HUES48 (cell line): ENCODE data around the gene PLCD3.

Source experiments
- H3K27ac ChIP-seq: one replicate; pipeline ENCODE4 v1.7.0; 2013; ENCODE audit warnings: low read depth, low read length, inconsistent platforms
- H3K27me3 ChIP-seq: 2 replicates; pipeline ENCODE4 v1.6.1; 2013; ENCODE audit warnings: mild to moderate bottlenecking, low read length; ENCODE audit not compliant: control insufficient read depth, insufficient read depth
- H3K36me3 ChIP-seq: 2 replicates; pipeline ENCODE4 v1.6.1; 2013; ENCODE audit warnings: low read length; ENCODE audit not compliant: control insufficient read depth, insufficient read depth
- H3K4me1 ChIP-seq: 2 replicates; pipeline ENCODE4 v1.6.1; 2013; ENCODE audit warnings: mild to moderate bottlenecking, low read length; ENCODE audit not compliant: control insufficient read depth, insufficient read depth
- H3K4me3 ChIP-seq: 2 replicates; pipeline ENCODE4 v1.5.1; 2013; ENCODE audit warnings: mild to moderate bottlenecking, low read depth, low read length
- H3K9ac ChIP-seq: 2 replicates; pipeline ENCODE4 v1.6.1; 2013; ENCODE audit warnings: mild to moderate bottlenecking, low read depth, low read length, moderate library complexity
- H3K9me3 ChIP-seq: 2 replicates; pipeline ENCODE4 v1.6.1; 2013; ENCODE audit warnings: low read length; ENCODE audit not compliant: control insufficient read depth, insufficient read depth

PLCD3 gene, protein sequence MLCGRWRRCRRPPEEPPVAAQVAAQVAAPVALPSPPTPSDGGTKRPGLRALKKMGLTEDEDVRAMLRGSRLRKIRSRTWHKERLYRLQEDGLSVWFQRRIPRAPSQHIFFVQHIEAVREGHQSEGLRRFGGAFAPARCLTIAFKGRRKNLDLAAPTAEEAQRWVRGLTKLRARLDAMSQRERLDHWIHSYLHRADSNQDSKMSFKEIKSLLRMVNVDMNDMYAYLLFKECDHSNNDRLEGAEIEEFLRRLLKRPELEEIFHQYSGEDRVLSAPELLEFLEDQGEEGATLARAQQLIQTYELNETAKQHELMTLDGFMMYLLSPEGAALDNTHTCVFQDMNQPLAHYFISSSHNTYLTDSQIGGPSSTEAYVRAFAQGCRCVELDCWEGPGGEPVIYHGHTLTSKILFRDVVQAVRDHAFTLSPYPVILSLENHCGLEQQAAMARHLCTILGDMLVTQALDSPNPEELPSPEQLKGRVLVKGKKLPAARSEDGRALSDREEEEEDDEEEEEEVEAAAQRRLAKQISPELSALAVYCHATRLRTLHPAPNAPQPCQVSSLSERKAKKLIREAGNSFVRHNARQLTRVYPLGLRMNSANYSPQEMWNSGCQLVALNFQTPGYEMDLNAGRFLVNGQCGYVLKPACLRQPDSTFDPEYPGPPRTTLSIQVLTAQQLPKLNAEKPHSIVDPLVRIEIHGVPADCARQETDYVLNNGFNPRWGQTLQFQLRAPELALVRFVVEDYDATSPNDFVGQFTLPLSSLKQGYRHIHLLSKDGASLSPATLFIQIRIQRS

DNA sequence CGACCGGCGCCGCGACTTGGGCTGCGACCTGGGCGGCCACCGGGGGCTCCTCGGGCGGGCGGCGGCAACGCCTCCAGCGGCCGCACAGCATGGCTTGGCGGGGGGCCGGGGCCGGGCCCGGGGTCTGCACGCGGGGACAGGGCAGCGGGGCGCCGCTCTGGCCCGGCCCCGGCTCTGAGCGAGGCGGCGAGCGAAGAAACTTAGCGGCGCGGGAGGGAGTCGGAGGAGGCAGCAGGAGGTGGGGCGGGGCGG is at the start of gene PLCD3:
PLCD3 (minus strand) TSS at position 196 of the 252 bp plus-strand sequence; CDS start at position 91, 105 bp downstream.
- Histone ChIP-seq H3K27ac (peak within 1 kb of the TSS; percentile 71), H3K9ac (peak within 1 kb of the TSS; percentile 38; the same call in 1 of the 2 replicates), H3K9me3 (no peaks in the 10 kb centered on the region), H3K4me3 (peak within 1 kb of the TSS; percentile 78), H3K27me3 (no peaks in the 10 kb centered on the region; the same call in 1 of the 2 replicates), H3K36me3 (no peaks in the 10 kb centered on the region), H3K4me1 (peaks cover 21% of the 10 kb centered on the region; the same call in 1 of the 2 replicates)

DNA sequence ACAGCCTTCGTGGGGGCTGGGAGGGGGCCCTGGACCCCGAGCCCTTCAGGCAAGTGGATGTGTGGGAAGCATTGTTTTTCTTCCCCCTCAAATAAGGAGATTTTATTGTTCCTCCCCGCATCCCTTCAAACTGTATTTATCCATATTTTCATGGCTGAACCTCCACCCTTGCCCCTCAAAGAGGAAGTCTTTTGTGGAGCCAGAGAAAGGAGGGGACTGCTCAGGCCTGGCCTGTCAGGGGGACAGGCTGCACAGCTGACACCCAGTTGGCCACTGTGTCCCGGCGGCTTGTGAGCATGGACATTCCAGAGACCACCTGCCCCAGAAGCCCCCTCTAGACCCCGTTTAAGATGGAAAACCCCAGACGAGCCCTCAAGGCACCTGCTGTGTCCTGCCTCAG is 45.2 kb upstream of the PLCD3 start:
- no peak overlapping the region for H3K9ac ChIP-seq
- H3K4me1 ChIP-seq = peaks cover 6% of the 10 kb centered on the region
- H3K9me3 ChIP-seq = no peaks in the 10 kb centered on the region
- no peaks in the 10 kb centered on the region for H3K36me3 ChIP-seq
- H3K27ac ChIP-seq = no peak overlapping the region
- H3K27me3 ChIP-seq = no peaks in the 10 kb centered on the region
- H3K4me3 ChIP-seq = no peak overlapping the region

DNA sequence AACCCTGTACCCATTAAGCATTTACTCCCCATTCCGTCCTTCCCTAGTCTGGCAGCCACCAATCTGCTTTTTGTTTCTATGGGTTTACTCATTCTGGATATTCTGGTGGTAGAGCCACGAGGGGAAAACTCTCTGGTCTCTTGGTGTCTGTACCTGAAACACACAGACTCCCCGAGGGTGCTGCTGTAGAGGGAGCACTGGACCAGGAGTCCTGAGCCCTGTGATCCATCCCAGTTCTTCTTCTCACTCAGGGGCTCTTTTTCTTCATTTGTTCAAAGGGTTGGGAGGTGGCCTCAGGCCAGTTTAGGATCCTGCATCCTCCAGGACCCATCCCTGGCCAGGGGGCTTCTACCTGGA is 43.4 kb upstream of the PLCD3 start:
- Histone ChIP-seq H3K9ac (no peak overlapping the region), H3K27ac (no peak overlapping the region), H3K4me3 (no peak overlapping the region), H3K36me3 (no peaks in the 10 kb centered on the region), H3K27me3 (no peaks in the 10 kb centered on the region), H3K4me1 (peaks cover 23% of the 10 kb centered on the region), H3K9me3 (no peaks in the 10 kb centered on the region)

DNA sequence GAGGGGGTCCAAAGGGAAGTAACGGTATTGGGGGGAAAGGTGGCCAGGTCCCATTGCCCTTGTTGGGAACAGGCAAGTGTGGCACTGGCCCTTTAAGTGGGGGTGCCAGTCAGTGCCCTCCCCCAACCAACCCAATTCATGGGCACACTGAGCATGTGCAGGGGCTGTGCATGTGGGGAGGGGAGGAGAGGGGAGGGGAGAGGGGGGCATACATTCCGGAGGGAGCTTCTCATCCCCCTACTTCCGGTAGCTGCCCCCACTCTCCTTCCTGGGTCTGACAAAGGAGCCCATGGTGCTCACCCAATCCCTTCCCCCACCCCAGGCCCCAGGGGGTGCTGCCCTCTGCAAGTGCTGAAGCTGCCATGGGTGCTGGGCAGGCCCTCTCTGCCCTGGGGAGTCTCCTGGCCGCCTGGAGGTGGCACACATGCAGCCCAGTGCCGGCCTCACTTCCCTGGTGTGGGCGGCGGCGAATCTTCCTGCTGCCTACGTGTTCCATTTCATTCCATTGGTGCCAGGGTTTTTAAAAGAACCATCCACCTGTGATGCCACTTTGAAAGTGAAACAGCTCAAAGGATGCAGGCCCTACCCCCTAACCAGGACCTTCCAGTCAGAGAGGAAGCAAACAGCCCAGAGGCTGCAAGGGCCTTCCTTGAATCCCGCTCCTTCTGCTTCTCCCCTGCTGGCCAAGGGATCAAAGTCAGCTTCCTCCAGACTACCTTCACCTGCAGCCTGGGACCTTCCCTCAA is 40.4 kb upstream of the PLCD3 start:
- no peaks in the 10 kb centered on the region for H3K27me3 ChIP-seq
- H3K4me3 ChIP-seq = no peak overlapping the region
- H3K36me3 ChIP-seq = peaks cover 9% of the 10 kb centered on the region; the same call in 1 of the 2 replicates
- peak overlapping the region; percentile 53; the same call in 1 of the 2 replicates for H3K9ac ChIP-seq
- no peaks in the 10 kb centered on the region for H3K9me3 ChIP-seq
- peak overlapping the region; percentile 95 for H3K27ac ChIP-seq
- H3K4me1 ChIP-seq = peaks cover 27% of the 10 kb centered on the region

DNA sequence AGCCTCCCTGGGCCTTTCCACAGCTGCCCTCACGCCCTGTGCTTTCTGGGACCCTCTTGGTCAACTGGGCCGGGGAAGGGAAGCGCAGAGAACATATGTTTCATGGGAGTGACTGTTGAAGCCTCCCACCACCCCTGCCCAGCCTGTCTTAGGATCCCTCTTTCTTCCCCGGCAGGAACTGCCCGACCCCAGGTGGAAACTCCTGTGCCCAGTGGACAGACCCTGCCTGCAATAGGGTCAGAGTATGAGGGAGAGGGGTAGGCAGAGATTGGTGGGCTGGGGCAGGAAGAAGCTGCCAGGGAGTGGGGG is 39.9 kb upstream of the PLCD3 start:
- Histone ChIP-seq H3K9me3 (no peaks in the 10 kb centered on the region), H3K27ac (peak overlapping the region; percentile 95), H3K36me3 (peaks cover 9% of the 10 kb centered on the region; the same call in 1 of the 2 replicates), H3K27me3 (no peaks in the 10 kb centered on the region), H3K4me3 (no peak overlapping the region), H3K9ac (peak overlapping the region; percentile 51), H3K4me1 (peaks cover 27% of the 10 kb centered on the region)

DNA sequence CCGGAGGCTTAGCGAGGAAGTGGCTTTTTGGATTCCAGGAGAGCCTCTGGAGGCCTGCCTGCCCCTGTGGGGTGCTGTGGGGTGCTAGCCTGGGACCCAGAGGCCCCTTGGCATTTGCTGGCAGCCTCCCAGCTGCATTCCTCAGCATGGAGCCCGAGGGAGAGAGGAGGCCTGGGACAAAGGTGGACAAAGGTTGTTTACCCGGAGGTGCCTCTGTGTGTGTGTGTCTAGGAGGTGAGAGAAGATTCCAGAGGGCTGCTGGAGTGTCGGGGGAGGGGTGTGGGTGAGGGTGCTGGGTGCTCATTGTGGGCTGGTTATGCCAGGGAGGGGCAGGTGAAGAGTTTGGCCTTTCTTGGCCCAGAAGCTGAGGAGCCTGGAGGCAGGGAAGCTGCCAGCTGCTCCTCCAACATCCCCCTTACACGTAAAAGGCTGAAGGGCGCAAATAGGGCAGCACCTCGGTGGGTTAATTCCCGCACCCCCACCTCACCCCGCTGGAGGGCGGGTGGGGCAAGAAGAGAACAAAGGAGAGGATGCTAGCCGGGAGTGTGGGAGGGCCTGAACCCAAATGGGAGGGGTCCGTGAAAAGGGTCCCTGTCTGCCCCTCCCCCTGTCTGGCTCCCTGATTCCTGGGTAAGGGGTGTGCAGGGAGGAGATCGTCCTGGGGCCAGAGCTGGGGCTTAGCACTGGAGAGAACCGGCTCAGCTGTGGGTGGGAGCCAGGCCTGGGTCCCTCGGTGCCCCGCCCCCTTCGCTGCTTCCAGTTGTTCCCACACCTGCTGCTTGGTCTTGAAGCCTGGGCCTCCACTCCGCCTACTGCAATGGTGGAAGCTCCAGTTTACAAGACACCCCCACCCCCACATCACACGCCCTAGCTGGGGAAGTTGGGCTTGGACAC is 39.3 kb upstream of the PLCD3 start:
- H3K4me3 ChIP-seq = no peak overlapping the region
- H3K36me3 ChIP-seq = peaks cover 9% of the 10 kb centered on the region; the same call in 1 of the 2 replicates
- no peaks in the 10 kb centered on the region for H3K27me3 ChIP-seq
- H3K9me3 ChIP-seq = no peaks in the 10 kb centered on the region
- peaks cover 27% of the 10 kb centered on the region for H3K4me1 ChIP-seq
- H3K27ac ChIP-seq = peak overlapping the region; percentile 95
- peak overlapping the region; percentile 51 for H3K9ac ChIP-seq

DNA sequence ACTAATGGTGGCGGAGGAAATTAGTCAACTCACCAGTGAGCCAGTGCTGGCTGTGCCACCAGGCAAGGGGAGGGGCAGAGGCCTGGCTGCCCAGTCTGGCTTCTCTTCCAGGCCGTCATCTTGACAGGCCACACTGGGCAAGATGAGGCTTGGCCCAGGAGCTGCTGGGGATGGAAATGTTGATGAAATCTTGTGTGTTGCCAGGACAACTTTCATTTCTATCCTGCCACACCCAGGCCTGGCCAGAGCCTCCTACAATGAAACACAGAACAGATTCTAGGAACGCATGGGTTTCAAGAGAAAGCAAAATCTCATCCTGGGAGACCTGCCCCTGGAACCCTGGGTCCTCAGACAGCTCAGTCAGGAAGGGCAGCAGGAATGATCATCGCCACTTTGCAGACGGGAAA is 38.6 kb upstream of the PLCD3 start:
- Histone ChIP-seq H3K4me1 (peaks cover 27% of the 10 kb centered on the region), H3K27me3 (no peaks in the 10 kb centered on the region), H3K36me3 (peaks cover 9% of the 10 kb centered on the region; the same call in 1 of the 2 replicates), H3K4me3 (no peak overlapping the region), H3K27ac (peak overlapping the region; percentile 95), H3K9ac (peak overlapping the region; percentile 18; the same call in 1 of the 2 replicates), H3K9me3 (no peaks in the 10 kb centered on the region)

DNA sequence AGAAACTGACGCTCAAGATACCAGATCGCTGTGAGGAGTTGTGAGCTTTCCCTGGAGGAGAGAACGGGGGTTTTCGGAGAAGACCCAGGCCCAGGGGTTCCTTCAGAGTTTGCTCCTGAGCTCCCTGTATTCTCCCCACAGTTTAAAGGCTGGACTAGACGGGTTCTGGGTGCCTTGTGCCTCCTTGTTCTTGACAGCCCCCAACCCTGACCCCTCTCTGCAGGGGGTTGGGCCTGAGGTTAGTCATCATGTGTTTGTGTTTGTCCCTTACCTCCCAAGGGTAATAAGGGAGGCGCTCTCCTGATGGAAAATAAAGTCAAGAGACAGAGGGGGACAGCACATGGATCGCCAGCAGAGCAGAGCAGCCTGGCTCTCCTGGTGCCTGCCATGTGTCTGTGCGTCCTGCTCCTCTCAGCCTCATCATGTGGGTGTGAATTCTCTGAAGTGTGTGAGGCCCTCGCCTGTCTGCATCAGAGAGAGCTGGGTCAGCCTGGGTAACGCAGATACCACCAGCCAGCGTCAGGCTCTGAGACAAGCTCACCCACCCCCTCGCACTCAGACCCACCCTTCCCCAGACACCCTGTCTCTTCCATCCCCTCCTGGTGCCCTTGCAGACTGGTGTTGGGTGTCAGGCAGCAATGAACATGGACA is 38.1 kb upstream of the PLCD3 start:
- peak overlapping the region; percentile 95 for H3K27ac ChIP-seq
- H3K36me3 ChIP-seq = peaks cover 9% of the 10 kb centered on the region; the same call in 1 of the 2 replicates
- H3K27me3 ChIP-seq = no peaks in the 10 kb centered on the region
- H3K9me3 ChIP-seq = no peaks in the 10 kb centered on the region
- H3K9ac ChIP-seq = no peak overlapping the region
- H3K4me3 ChIP-seq = no peak overlapping the region
- peaks cover 27% of the 10 kb centered on the region for H3K4me1 ChIP-seq

DNA sequence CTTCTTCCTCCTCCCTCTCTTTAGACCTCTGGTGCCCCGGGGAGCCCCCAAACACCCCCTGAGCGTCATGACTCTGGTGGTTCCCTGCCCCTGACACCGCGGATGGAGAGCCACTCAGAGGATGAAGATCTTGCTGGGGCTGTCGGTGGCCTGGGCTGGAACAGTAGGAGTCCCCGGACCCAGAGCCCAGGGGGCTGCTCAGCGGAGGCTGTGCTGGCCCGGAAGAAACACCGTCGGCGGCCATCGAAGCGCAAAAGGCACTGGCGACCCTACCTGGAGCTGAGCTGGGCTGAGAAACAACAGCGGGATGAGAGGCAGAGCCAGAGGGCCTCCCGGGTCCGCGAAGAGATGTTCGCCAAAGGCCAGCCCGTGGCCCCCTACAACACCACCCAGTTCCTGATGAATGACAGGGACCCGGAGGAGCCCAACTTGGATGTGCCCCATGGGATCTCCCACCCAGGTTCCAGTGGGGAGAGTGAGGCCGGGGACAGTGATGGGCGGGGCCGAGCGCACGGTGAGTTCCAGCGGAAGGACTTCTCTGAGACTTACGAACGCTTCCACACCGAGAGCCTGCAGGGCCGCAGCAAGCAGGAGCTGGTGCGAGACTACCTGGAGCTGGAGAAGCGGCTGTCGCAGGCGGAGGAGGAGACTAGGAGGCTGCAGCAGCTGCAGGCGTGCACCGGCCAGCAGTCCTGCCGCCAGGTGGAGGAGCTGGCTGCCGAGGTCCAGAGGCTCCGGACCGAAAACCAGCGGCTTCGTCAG is 36.9 kb upstream of the PLCD3 start:
- Histone ChIP-seq H3K9ac (no peak overlapping the region), H3K36me3 (peaks cover 17% of the 10 kb centered on the region; the same call in 1 of the 2 replicates), H3K27ac (no peak overlapping the region), H3K4me3 (no peak overlapping the region), H3K27me3 (no peaks in the 10 kb centered on the region), H3K9me3 (no peaks in the 10 kb centered on the region), H3K4me1 (peaks cover 27% of the 10 kb centered on the region)
